Peyer's patch (tissue), 4 donors: ENCODE data around the gene POU4F2.

Experiments
- CTCF ChIP-seq, 6 experiments: fragments of 450-650 bp in 4 of 6; fragments of 200-600 bp in 2 of 6; sonication (generic) in 1 of 6; IDR thresholded peaks; one replicate each; pipeline ENCODE4 v1.5.1; 2017 to 2019; ENCODE audit warnings: antibody characterized with exemption in 6 of 6, mild to moderate bottlenecking in 3 of 6, moderate library complexity in 1 of 6
- POLR2A ChIP-seq, 2 donors: fragments of 450-650 bp; IDR thresholded peaks; one replicate each; pipeline ENCODE4 v1.5.1; 2017; ENCODE audit warnings: antibody characterized with exemption in 2 of 2, mild to moderate bottlenecking in 2 of 2, moderate library complexity in 2 of 2

- TF ChIP-seq CTCF (IDR thresholded peaks at IDR 0.05) (no peak), POLR2A (IDR thresholded peaks at IDR 0.05) (no peak)
These were observed 334 bp upstream of the POU4F2 start for GRCh38 chr4:146638333-146638785.
